ENCODE results near the gene TFF1.

The TFF1 gene

GRCh38 chr21:42366292-42367010 is at the start of gene TFF1:
Gene TFF1 (minus strand): TSS chr21:42366535. CDS start chr21:42366495, 40 bp downstream.
- no peak within 1 kb of the TSS for H3K4me3 ChIP-seq (ENCODE audit: low read length)
- no peaks in the 10 kb centered on the region for H3K79me2 ChIP-seq (ENCODE audit: low read length)
- TF ChIP-seq EZH2phosphoT487 (IDR thresholded peaks at IDR 0.05; ENCODE audit: low read depth) (no peak), CTCF (IDR thresholded peaks at IDR 0.05; ENCODE audit: low read depth, low read length) (no peak)
- H3K9me3 ChIP-seq (ENCODE audit: insufficient read depth, low read length): no peaks in the 10 kb centered on the region
- no peak within 1 kb of the TSS for H3K27ac ChIP-seq (ENCODE audit: low read length)
- H3K4me1 ChIP-seq (ENCODE audit: low read length): no peaks in the 10 kb centered on the region
- no peak within 1 kb of the TSS for H3K9ac ChIP-seq (ENCODE audit: low read length)
- H3K27me3 ChIP-seq (ENCODE audit: low read depth, low read length): peaks cover 11% of the 10 kb centered on the region; the same call in 1 of the 2 replicates
- no peak within 1 kb of the TSS for H3K4me2 ChIP-seq (ENCODE audit: low read length)
- H2AFZ ChIP-seq (ENCODE audit: low read depth, low read length): no peak within 1 kb of the TSS
- no peaks in the 10 kb centered on the region for H3K36me3 ChIP-seq (replicated peaks; ENCODE audit: low read depth, low read length)
- no peaks in the 10 kb centered on the region for H4K20me1 ChIP-seq (ENCODE audit: insufficient read depth, low read length)

GRCh38 chr21:42414928-42415769 is 48.8 kb upstream of the TFF1 start:
- Histone ChIP-seq H3K27ac (ENCODE audit: low read length) (peak overlapping the region; percentile 68), H3K4me1 (ENCODE audit: low read length) (peaks cover 45% of the 10 kb centered on the region), H3K4me3 (ENCODE audit: low read length) (peak overlapping the region; percentile 68), H3K4me2 (ENCODE audit: low read length) (peak overlapping the region; percentile 89), H2AFZ (ENCODE audit: low read depth, low read length) (peak overlapping the region; percentile 72), H3K36me3 (replicated peaks; ENCODE audit: low read depth, low read length) (no peaks in the 10 kb centered on the region), H3K27me3 (ENCODE audit: low read depth, low read length) (no peaks in the 10 kb centered on the region), H3K9ac (ENCODE audit: low read length) (peak overlapping the region; percentile 49; the same call in 1 of the 2 replicates), H4K20me1 (ENCODE audit: insufficient read depth, low read length) (no peaks in the 10 kb centered on the region), H3K79me2 (ENCODE audit: low read length) (no peaks in the 10 kb centered on the region), H3K9me3 (ENCODE audit: insufficient read depth, low read length) (no peaks in the 10 kb centered on the region)
- TF ChIP-seq EZH2phosphoT487 (IDR thresholded peaks at IDR 0.05; ENCODE audit: low read depth): no peak
- TF ChIP-seq CTCF (IDR thresholded peaks at IDR 0.05; ENCODE audit: low read depth, low read length): no peak

GRCh38 chr21:42414553-42414927 is 48.2 kb upstream of the TFF1 start:
- Histone ChIP-seq H3K4me2 (ENCODE audit: low read length) (peak overlapping the region; percentile 89), H3K9ac (ENCODE audit: low read length) (peak overlapping the region; percentile 2; the same call in 1 of the 2 replicates), H3K4me1 (ENCODE audit: low read length) (peaks cover 45% of the 10 kb centered on the region), H3K27ac (ENCODE audit: low read length) (peak overlapping the region; percentile 68), H3K36me3 (replicated peaks; ENCODE audit: low read depth, low read length) (no peaks in the 10 kb centered on the region), H3K4me3 (ENCODE audit: low read length) (peak overlapping the region; percentile 68), H3K9me3 (ENCODE audit: insufficient read depth, low read length) (no peaks in the 10 kb centered on the region), H3K79me2 (ENCODE audit: low read length) (no peaks in the 10 kb centered on the region), H4K20me1 (ENCODE audit: insufficient read depth, low read length) (no peaks in the 10 kb centered on the region), H2AFZ (ENCODE audit: low read depth, low read length) (peak overlapping the region; percentile 65; the same call in 1 of the 2 replicates), H3K27me3 (ENCODE audit: low read depth, low read length) (no peaks in the 10 kb centered on the region)
- no peak for TF ChIP-seq EZH2phosphoT487 (IDR thresholded peaks at IDR 0.05; ENCODE audit: low read depth)
- no peak for TF ChIP-seq CTCF (IDR thresholded peaks at IDR 0.05; ENCODE audit: low read depth, low read length)

- no peaks in the 10 kb centered on the region for H3K36me3 ChIP-seq (replicated peaks; ENCODE audit: low read depth, low read length)
- no peak overlapping the region for H3K27ac ChIP-seq (ENCODE audit: low read length)
- peaks cover 45% of the 10 kb centered on the region for H3K4me1 ChIP-seq (ENCODE audit: low read length)
- H2AFZ ChIP-seq (ENCODE audit: low read depth, low read length): no peak overlapping the region
- H3K4me3 ChIP-seq (ENCODE audit: low read length): no peak overlapping the region
- no peak overlapping the region for H3K9ac ChIP-seq (ENCODE audit: low read length)
- no peaks in the 10 kb centered on the region for H3K9me3 ChIP-seq (ENCODE audit: insufficient read depth, low read length)
- no peak for TF ChIP-seq EZH2phosphoT487 (IDR thresholded peaks at IDR 0.05; ENCODE audit: low read depth)
- TF ChIP-seq CTCF (IDR thresholded peaks at IDR 0.05; ENCODE audit: low read depth, low read length): no peak
- no peaks in the 10 kb centered on the region for H3K79me2 ChIP-seq (ENCODE audit: low read length)
- H3K27me3 ChIP-seq (ENCODE audit: low read depth, low read length): no peaks in the 10 kb centered on the region
- H3K4me2 ChIP-seq (ENCODE audit: low read length): no peak overlapping the region
- H4K20me1 ChIP-seq (ENCODE audit: insufficient read depth, low read length): no peaks in the 10 kb centered on the region
These were observed 47.7 kb upstream of the TFF1 start for GRCh38 chr21:42414066-42414465.

All from OCI-LY3 (cell line).